ENCODE data around the gene SCFD2. TPM values are rescaled to one million over a fixed set of nuclear protein-coding genes. Genes with fewer than 3 reads are reported as not detected.
A peak's percentile ranks its signal among the peaks of the same experiment; 100 is the strongest.

The SCFD2 gene
- total RNA-seq, 4 donors from 2014 or later, result 14.3 to 37.8 (median 27.7) TPM

DNA sequence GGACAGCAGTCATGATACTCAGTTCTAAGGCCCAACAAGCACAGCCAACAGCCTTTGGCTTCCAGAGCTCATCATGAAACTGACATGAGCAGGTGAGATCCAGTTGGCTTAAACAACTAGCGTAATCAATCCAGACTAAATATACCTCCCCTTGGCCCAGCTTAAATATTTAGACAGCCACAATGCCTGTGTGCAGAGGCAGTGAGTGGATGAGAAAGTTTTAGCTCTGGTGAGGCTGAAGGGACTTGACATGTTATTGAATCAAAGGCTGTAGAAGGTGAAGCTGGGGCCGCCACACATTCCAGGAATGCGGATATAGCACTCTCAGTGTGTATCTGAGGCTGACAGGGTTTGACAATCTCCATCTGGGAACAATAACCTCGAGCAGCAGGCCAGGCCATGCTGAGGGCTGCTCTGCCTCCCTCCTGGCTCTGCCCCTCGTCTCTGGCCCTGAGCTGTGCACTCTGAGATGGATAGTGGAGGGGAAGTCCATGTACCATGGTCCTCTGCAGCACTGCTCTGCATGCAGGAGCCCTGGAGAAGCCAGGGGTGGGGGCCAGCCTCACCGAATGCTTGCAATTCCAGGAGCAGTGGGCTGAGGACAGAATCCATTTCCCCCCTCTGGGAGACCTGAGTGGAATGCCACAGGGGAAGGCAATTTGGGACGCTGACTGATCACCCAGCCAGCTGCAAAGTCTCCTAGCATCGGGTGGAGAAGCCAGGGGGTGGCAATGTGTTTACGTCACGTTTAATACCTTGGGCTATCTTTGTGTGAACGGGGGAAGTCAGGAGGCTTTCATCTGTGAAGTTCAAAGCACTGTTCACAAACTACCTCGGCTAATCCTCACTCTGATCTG, 541.0 kb downstream of the SCFD2 start:
- Histone ChIP-seq H3K4me1 (peaks cover 9 to 29% (median 21%) of the 10 kb centered on the region in 3 donors), H3K9me3 (no peaks in the 10 kb centered on the region), H3K4me3 (no peak overlapping the region), H3K36me3 (no peaks in the 10 kb centered on the region), H3K27ac (peak overlapping the region in 2 of 4 donors; percentile 73 to 78), H3K27me3 (no peaks in the 10 kb centered on the region)
- 51 to 80% methylated on average over 8 to 10 of the region's 12 CpGs for WGBS, 2 donors
- TF ChIP-seq POLR2A (IDR thresholded peaks at IDR 0.05), result no peak
- TF ChIP-seq, protein P1, sequence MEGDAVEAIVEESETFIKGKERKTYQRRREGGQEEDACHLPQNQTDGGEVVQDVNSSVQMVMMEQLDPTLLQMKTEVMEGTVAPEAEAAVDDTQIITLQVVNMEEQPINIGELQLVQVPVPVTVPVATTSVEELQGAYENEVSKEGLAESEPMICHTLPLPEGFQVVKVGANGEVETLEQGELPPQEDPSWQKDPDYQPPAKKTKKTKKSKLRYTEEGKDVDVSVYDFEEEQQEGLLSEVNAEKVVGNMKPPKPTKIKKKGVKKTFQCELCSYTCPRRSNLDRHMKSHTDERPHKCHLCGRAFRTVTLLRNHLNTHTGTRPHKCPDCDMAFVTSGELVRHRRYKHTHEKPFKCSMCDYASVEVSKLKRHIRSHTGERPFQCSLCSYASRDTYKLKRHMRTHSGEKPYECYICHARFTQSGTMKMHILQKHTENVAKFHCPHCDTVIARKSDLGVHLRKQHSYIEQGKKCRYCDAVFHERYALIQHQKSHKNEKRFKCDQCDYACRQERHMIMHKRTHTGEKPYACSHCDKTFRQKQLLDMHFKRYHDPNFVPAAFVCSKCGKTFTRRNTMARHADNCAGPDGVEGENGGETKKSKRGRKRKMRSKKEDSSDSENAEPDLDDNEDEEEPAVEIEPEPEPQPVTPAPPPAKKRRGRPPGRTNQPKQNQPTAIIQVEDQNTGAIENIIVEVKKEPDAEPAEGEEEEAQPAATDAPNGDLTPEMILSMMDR (IDR thresholded peaks at IDR 0.05), result no peak
- DNase-seq, result no peak
- intact Hi-C loops (cut with DNase I), result no loop called here

DNA sequence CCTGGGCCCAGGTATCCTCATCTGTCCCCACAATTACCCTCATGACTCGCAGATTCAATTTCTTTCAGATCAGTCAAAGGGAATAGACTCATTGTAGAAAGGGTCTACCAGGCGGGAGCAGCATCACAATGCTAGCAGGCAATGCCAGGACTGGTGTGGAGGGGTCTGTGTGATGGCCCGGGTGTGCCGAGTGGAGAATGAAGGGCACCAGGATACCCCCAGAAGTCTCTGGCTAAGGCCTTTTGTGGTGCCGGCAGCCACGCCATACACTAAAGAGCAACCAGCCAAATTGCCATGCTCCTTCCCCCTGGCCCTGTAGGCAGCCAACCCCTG, 541.6 kb downstream of the SCFD2 start:
- H3K4me3 ChIP-seq, result no peak overlapping the region
- H3K9me3 ChIP-seq, result no peaks in the 10 kb centered on the region
- peak overlapping the region in 2 of 4 donors; percentile 73 to 78 for H3K27ac ChIP-seq
- no peaks in the 10 kb centered on the region for H3K27me3 ChIP-seq
- no peak for TF ChIP-seq POLR2A (IDR thresholded peaks at IDR 0.05)
- TF ChIP-seq, protein P1 (IDR thresholded peaks at IDR 0.05), result no peak
- no peaks in the 10 kb centered on the region for H3K36me3 ChIP-seq
- DNase-seq, result no peak
- H3K4me1 ChIP-seq, result peaks cover 9 to 29% (median 21%) of the 10 kb centered on the region in 3 donors
- WGBS, 2 donors, result 85 to 89% methylated on average over 6 of the region's 6 CpGs
- intact Hi-C loops (cut with DNase I), result no loop called here

DNA sequence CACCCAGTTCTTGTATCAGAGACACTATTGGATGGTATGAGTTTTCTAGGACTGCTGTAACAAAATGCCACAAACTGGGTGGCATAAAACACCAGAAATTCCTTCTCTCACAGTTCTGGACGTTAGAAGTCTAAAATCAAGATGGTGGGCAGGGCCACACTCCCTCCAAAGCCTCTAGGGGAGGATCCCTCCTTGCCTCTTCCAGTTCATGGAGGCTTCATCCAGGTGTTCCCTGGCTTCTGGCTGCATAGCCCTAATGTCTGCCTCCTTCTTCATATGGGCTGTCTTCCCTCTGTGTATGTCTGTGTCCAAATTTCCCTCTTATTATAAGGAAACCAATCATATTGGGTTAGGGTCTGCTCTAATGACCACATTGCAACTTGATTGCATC, 542.2 kb downstream of the SCFD2 start:
- Histone ChIP-seq H3K27ac (peak overlapping the region; percentile 27 to 78 (median 60)), H3K27me3 (no peaks in the 10 kb centered on the region), H3K9me3 (no peaks in the 10 kb centered on the region), H3K36me3 (no peaks in the 10 kb centered on the region), H3K4me3 (no peak overlapping the region), H3K4me1 (peaks cover 9 to 29% (median 21%) of the 10 kb centered on the region in 3 donors)
- no peak for DNase-seq
- intact Hi-C loops (cut with DNase I), result no loop called here
- 62 to 67% methylated on average over 1 of the region's 1 CpG for WGBS, 2 donors
- TF ChIP-seq, protein P1 (IDR thresholded peaks at IDR 0.05), result no peak
- TF ChIP-seq POLR2A (IDR thresholded peaks at IDR 0.05), result no peak

Small RNAs within 50 kb of the gene (small RNA-seq; reads per million reads assigned to genes)
- 0 reads per million in 4 donors for gene RNU6-310P

Other genes with a start within 250 kb of the SCFD2 start
- gene FIP1L1, start 11.6 kb upstream of the SCFD2 start, total RNA-seq, result 10 to 100 TPM; 24.8 to 46.0 (median 32.9) TPM
- gene LNX1, start 225.4 kb upstream of the SCFD2 start, total RNA-seq, result 10 to 100 TPM; 14.5 to 41.0 (median 22.9) TPM